DND-41 (cell line): ENCODE measurements around the gene WDFY4.

Experiments used
- CTCF ChIP-seq: IDR thresholded peaks from 2 replicates; pipeline ENCODE4 v1.5.1; 2012; ENCODE audit warnings: borderline replicate concordance, low read length, moderate library complexity, mild to moderate bottlenecking; ENCODE audit not compliant: poor library complexity, severe bottlenecking; ENCODE audit errors: extremely low read depth
- EZH2 ChIP-seq: IDR thresholded peaks from 3 replicates; pipeline ENCODE4 v1.6.1; 2012; ENCODE audit warnings: borderline replicate concordance, low read depth, mild to moderate bottlenecking, moderate library complexity, low read length, inconsistent platforms; ENCODE audit not compliant: severe bottlenecking

DNA sequence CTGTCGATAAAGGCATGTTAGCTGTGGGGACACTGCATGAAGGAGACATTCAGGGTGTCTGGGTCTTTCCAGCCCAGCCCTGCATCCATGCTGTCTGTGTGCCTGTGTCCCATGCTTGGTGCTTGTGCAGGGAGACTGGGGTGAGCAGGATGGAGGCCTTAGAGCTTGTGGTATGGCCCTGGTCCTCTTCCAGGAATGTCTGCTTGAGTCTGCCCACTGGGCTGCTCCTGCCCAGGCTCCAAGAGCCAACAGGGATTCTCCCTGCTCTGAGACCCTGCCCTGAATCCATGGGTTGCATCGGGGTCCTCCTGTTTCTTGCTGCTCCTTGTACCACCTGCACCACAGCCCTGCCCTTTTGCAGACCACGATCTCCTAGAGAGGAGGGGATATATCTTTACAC is 48.4 kb upstream of the WDFY4 start:
- no peak for TF ChIP-seq EZH2
- TF ChIP-seq CTCF = no peak
